Hepatocyte (in vitro differentiated cells): Measurements from ENCODE around the gene PTPRN2.

Experiments
- EZH2phosphoT487 ChIP-seq: fragments of 200-600 bp; sonication (generic); IDR thresholded peaks from one replicate; pipeline ENCODE4 v1.6.1; 2018; ENCODE audit warnings: antibody characterized with exemption, mild to moderate bottlenecking, low read depth, moderate library complexity; ENCODE audit not compliant: unreplicated experiment, severe bottlenecking
- TF ChIP-seq, protein P1 (sequence below): fragments of 200-600 bp; sonication (generic); IDR thresholded peaks from 2 replicates; pipeline ENCODE4 v1.5.1; 2016; ENCODE audit warnings: antibody characterized with exemption, mild to moderate bottlenecking; ENCODE audit not compliant: poor library complexity

DNA sequence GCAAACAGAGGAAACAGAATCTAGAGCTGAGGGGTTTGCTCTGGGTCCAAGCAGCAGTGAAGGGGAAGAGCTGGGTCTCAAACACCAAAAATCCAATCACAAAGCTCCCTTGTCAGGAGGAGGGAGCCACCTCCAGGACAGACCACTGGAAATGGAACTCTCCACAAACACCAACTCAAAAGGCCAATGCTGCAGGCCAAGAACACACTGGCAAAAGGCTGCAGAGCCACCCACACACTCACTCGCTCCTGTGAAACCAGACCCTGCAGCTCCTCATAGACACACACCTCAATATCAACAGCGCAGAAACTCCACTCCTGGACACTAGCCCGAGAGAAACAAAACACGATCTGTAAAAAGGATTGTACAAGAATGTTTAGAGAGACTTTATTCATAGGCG is 213.5 kb downstream of the PTPRN2 start:
- TF ChIP-seq, protein P1, sequence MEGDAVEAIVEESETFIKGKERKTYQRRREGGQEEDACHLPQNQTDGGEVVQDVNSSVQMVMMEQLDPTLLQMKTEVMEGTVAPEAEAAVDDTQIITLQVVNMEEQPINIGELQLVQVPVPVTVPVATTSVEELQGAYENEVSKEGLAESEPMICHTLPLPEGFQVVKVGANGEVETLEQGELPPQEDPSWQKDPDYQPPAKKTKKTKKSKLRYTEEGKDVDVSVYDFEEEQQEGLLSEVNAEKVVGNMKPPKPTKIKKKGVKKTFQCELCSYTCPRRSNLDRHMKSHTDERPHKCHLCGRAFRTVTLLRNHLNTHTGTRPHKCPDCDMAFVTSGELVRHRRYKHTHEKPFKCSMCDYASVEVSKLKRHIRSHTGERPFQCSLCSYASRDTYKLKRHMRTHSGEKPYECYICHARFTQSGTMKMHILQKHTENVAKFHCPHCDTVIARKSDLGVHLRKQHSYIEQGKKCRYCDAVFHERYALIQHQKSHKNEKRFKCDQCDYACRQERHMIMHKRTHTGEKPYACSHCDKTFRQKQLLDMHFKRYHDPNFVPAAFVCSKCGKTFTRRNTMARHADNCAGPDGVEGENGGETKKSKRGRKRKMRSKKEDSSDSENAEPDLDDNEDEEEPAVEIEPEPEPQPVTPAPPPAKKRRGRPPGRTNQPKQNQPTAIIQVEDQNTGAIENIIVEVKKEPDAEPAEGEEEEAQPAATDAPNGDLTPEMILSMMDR: no peak
- TF ChIP-seq EZH2phosphoT487: no peak
